ENCODE results near the gene ATXN1.

ATXN1 gene

GRCh38 chr6:16397623-16398022 is 363.6 kb downstream of the ATXN1 start:
- H3K27ac ChIP-seq = peak overlapping the region in 1 of 2 donors; percentile 71
- intact Hi-C loops (cut with DNase I; ENCODE audit: low total_unique reads) = no loop called here
- no peak overlapping the region for H3K4me3 ChIP-seq
- no peaks in the 10 kb centered on the region for H3K27me3 ChIP-seq
- peaks cover 0 to 66% (median 31%) of the 10 kb centered on the region in 4 donors for H3K4me1 ChIP-seq
- TF ChIP-seq CTCF (IDR thresholded peaks at IDR 0.05) = no peak
- no peaks in the 10 kb centered on the region for H3K9me3 ChIP-seq
- no peak for DNase-seq
- H3K36me3 ChIP-seq = no peaks in the 10 kb centered on the region

GRCh38 chr6:16396497-16397319 is 364.6 kb downstream of the ATXN1 start:
- intact Hi-C loops (cut with DNase I; ENCODE audit: low total_unique reads) = no loop called here
- TF ChIP-seq CTCF (IDR thresholded peaks at IDR 0.05) = no peak
- H3K4me1 ChIP-seq = peaks cover 0 to 66% (median 32%) of the 10 kb centered on the region in 4 donors

GRCh38 chr6:16394632-16395031 is 366.6 kb downstream of the ATXN1 start:
- Histone ChIP-seq H3K9me3 (no peaks in the 10 kb centered on the region), H3K4me3 (no peak overlapping the region), H3K27ac (no peak overlapping the region), H3K4me1 (peaks cover 0 to 52% (median 25%) of the 10 kb centered on the region in 4 donors), H3K27me3 (no peaks in the 10 kb centered on the region), H3K36me3 (no peaks in the 10 kb centered on the region)
- TF ChIP-seq CTCF (IDR thresholded peaks at IDR 0.05) = no peak
- intact Hi-C loops (cut with DNase I; ENCODE audit: low total_unique reads) = no loop called here
- DNase-seq = no peak

More at GRCh38 chr6:16396497-16397319, 364.6 kb downstream of the ATXN1 start:
- no peaks in the 10 kb centered on the region for H3K27me3 ChIP-seq
- no peak overlapping the region for H3K4me3 ChIP-seq
- H3K27ac ChIP-seq = no peak overlapping the region
- no peak for DNase-seq
- no peaks in the 10 kb centered on the region for H3K9me3 ChIP-seq
- H3K36me3 ChIP-seq = no peaks in the 10 kb centered on the region

- H3K27ac ChIP-seq = peak overlapping the region in 1 of 2 donors; percentile 22
- no peaks in the 10 kb centered on the region for H3K27me3 ChIP-seq
- H3K4me1 ChIP-seq = peaks cover 0 to 39% (median 18%) of the 10 kb centered on the region in 4 donors
- H3K36me3 ChIP-seq = no peaks in the 10 kb centered on the region
- no peak for DNase-seq
- H3K9me3 ChIP-seq = no peaks in the 10 kb centered on the region
- no peak overlapping the region for H3K4me3 ChIP-seq
- TF ChIP-seq CTCF (IDR thresholded peaks at IDR 0.05) = no peak
- intact Hi-C loops (cut with DNase I; ENCODE audit: low total_unique reads) = no loop called here
Observed at GRCh38 chr6:16393326-16393725, 367.9 kb downstream of the ATXN1 start.

- Histone ChIP-seq H3K27me3 (no peaks in the 10 kb centered on the region), H3K4me1 (peaks cover 0 to 26% (median 11%) of the 10 kb centered on the region in 4 donors), H3K27ac (peak overlapping the region; percentile 68 to 75), H3K4me3 (no peak overlapping the region), H3K36me3 (no peaks in the 10 kb centered on the region), H3K9me3 (no peaks in the 10 kb centered on the region)
- intact Hi-C loops (cut with DNase I; ENCODE audit: low total_unique reads) = no loop called here
- no peak for DNase-seq
- no peak for TF ChIP-seq CTCF (IDR thresholded peaks at IDR 0.05)
Observed at GRCh38 chr6:16392010-16392409, 369.2 kb downstream of the ATXN1 start.

All from tibial artery (tissue), 4 donors.